Activated CD4-positive, alpha-beta memory T cell treated with anti-CD3 and anti-CD28 coated beads for 36 hours (primary cell): ENCODE results near the gene SMARCA5. TPM values are rescaled to one million over a fixed set of nuclear protein-coding genes. Genes with fewer than 3 reads are reported as not detected.

Experiments
- CTCF ChIA-PET: fragments of 350-600 bp; sonication (Branson Sonifier 250); formaldehyde crosslinking; loops from one replicate; lab custom pipeline; 2021; ENCODE audit warnings: antibody characterized with exemption, inconsistent platforms; lab: Charles Lee
- POLR2A ChIA-PET: fragments of 350-600 bp; sonication (Branson Sonifier 250); formaldehyde crosslinking; loops from one replicate; lab custom pipeline; 2021; ENCODE audit warnings: antibody characterized with exemption; lab: Charles Lee
- DNase-seq: peaks from one replicate; pipeline ENCODE4 v3.0.0-alpha.2; 2020
- H3K27ac Mint-ChIP-seq: one replicate; pipeline ENCODE4 v1.8.0; 2021; ENCODE audit warnings: mixed read lengths
- H3K27me3 Mint-ChIP-seq: one replicate; pipeline ENCODE4 v1.8.0; 2021; ENCODE audit warnings: mixed read lengths
- H3K36me3 Mint-ChIP-seq: one replicate; pipeline ENCODE4 v1.8.0; 2021; ENCODE audit warnings: mixed read lengths
- H3K4me1 Mint-ChIP-seq: one replicate; pipeline ENCODE4 v1.8.0; 2021; ENCODE audit warnings: low read depth, mixed read lengths
- H3K4me3 Mint-ChIP-seq: one replicate; pipeline ENCODE4 v1.8.0; 2021; ENCODE audit warnings: mild to moderate bottlenecking, mixed read lengths
- H3K9me3 Mint-ChIP-seq: one replicate; pipeline ENCODE4 v1.8.0; 2021; ENCODE audit warnings: mixed read lengths
- intact Hi-C: fragments of 100-400 bp; cut with micrococcal nuclease; formaldehyde crosslinking; loops from one replicate; pipeline ENCODE4 v1.15.1; 2023
- total RNA-seq, 2 experiments: library from RNA; stranded (reverse); gene quantifications; one replicate each; pipeline ENCODE4 v1.2.3, GENCODE V29; 2021

SMARCA5 gene, protein sequence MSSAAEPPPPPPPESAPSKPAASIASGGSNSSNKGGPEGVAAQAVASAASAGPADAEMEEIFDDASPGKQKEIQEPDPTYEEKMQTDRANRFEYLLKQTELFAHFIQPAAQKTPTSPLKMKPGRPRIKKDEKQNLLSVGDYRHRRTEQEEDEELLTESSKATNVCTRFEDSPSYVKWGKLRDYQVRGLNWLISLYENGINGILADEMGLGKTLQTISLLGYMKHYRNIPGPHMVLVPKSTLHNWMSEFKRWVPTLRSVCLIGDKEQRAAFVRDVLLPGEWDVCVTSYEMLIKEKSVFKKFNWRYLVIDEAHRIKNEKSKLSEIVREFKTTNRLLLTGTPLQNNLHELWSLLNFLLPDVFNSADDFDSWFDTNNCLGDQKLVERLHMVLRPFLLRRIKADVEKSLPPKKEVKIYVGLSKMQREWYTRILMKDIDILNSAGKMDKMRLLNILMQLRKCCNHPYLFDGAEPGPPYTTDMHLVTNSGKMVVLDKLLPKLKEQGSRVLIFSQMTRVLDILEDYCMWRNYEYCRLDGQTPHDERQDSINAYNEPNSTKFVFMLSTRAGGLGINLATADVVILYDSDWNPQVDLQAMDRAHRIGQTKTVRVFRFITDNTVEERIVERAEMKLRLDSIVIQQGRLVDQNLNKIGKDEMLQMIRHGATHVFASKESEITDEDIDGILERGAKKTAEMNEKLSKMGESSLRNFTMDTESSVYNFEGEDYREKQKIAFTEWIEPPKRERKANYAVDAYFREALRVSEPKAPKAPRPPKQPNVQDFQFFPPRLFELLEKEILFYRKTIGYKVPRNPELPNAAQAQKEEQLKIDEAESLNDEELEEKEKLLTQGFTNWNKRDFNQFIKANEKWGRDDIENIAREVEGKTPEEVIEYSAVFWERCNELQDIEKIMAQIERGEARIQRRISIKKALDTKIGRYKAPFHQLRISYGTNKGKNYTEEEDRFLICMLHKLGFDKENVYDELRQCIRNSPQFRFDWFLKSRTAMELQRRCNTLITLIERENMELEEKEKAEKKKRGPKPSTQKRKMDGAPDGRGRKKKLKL
- total RNA-seq = 10 to 100 TPM; 67.0 to 69.3 TPM

- H3K27me3 Mint-ChIP-seq = no peaks in the 10 kb centered on the region
- peaks cover 25% of the 10 kb centered on the region for H3K4me1 Mint-ChIP-seq
- CTCF ChIA-PET = interaction anchor here (0.5 kb wide), 1 partner anchor 236 kb away, joined by 3 read pairs; no protein-coding TSS in a partner anchor
- POLR2A ChIA-PET = interaction anchor here (0.6 to 1.2 kb wide), 7 partner anchors 11 to 329 kb away, joined by 3 to 4 read pairs (median 3); partner anchors contain the start of gene USP38
- no peaks in the 10 kb centered on the region for H3K9me3 Mint-ChIP-seq
- peak; percentile 97 for DNase-seq
- peaks cover 29% of the 10 kb centered on the region for H3K36me3 Mint-ChIP-seq
- peak within 1 kb of the TSS; percentile 97 for H3K27ac Mint-ChIP-seq
- intact Hi-C loops = loop anchor here (1.0 to 10.0 kb wide), 10 partner anchors 46 to 1667 kb away; partner anchors contain the start of genes ABCE1, ANAPC10, OTUD4 and USP38
- H3K4me3 Mint-ChIP-seq = peak within 1 kb of the TSS; percentile 97
These were observed at the start of gene SMARCA5 for GRCh38 chr4:143513314-143514168. Gene SMARCA5, plus strand, starts transcription at chr4:143513702. Its CDS starts 223 bp downstream, at chr4:143513925.

DNA sequence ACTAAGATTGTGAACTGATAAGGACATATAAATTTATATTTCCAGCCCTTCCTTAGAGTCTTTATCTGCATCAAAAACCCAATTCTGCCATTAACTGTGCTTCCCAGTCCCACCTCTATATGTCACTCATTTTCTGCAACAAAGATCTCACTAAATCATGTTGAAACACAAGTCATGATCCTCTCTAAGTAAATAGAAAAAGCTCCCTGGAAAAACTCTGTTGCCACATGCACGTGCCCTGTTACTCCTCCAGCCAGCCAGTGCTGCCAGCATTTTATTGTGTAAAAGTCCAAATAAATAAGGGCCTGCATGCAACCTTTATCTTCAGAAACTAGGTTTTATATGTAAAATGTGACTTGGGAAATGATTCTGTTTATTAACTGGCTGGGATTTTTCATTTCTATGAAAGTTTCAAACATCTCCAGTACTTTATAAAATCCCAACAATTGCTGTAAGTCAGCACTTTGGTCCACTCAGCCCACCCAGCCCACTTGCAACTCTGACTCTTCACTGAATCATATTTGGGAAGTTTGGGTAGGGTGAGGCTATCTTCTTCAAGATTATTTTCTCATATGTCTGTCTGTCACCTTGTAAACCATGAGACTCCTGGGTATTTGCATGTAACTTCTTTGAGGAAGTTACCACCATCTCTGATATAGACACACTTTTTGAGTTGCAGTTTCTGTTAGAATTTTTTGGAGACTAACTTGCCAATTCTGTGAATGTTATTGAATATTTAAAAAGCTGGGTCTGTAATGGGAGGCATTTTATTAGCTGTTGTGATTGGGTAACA lies 40.0 kb upstream of the SMARCA5 start:
- Mint-ChIP-seq H3K9me3 (no peaks in the 10 kb centered on the region), H3K4me1 (no peaks in the 10 kb centered on the region), H3K27ac (no peak overlapping the region), H3K4me3 (no peak overlapping the region), H3K27me3 (peaks cover 8% of the 10 kb centered on the region), H3K36me3 (no peaks in the 10 kb centered on the region)
- ChIA-PET POLR2A (no interaction called here), CTCF (no interaction called here)
- no peak for DNase-seq
- intact Hi-C loops = no loop called here

DNA sequence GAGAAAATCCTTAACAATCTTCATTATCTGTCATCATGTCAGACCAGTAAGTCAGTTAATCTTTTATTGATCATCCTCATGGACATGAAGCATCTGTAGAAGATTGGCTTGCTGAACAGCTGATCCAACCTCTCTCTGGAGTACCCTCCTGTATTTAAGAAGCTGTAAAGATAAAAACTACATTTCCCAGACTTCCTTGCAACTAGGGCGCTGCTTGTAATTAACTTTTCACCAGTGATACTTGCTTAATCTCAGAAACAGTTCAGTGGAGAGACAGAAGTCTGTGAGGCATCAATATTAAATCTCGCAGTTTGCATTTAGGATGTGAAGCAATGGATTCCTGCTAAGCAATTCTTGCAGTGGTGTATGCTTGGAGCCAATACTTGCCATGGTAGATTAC lies 36.0 kb upstream of the SMARCA5 start:
- no peaks in the 10 kb centered on the region for H3K4me1 Mint-ChIP-seq
- H3K27me3 Mint-ChIP-seq = peaks cover 1% of the 10 kb centered on the region
- no peak overlapping the region for H3K27ac Mint-ChIP-seq
- no peaks in the 10 kb centered on the region for H3K9me3 Mint-ChIP-seq
- H3K4me3 Mint-ChIP-seq = no peak overlapping the region
- H3K36me3 Mint-ChIP-seq = no peaks in the 10 kb centered on the region
- POLR2A ChIA-PET = no interaction called here
- intact Hi-C loops = no loop called here
- no peak for DNase-seq
- CTCF ChIA-PET = no interaction called here

GRCh38 chr4:143481361-143481760 lies 32.1 kb upstream of the SMARCA5 start:
- H3K27ac Mint-ChIP-seq = no peak overlapping the region
- CTCF ChIA-PET = no interaction called here
- DNase-seq = no peak
- intact Hi-C loops = no loop called here
- H3K4me3 Mint-ChIP-seq = no peak overlapping the region
- H3K36me3 Mint-ChIP-seq = no peaks in the 10 kb centered on the region
- H3K27me3 Mint-ChIP-seq = peaks cover 11% of the 10 kb centered on the region
- POLR2A ChIA-PET = no interaction called here
- H3K9me3 Mint-ChIP-seq = no peaks in the 10 kb centered on the region
- no peaks in the 10 kb centered on the region for H3K4me1 Mint-ChIP-seq

GRCh38 chr4:143482840-143483239 lies 30.7 kb upstream of the SMARCA5 start:
- ChIA-PET CTCF (no interaction called here), POLR2A (no interaction called here)
- Mint-ChIP-seq H3K4me3 (no peak overlapping the region), H3K36me3 (no peaks in the 10 kb centered on the region), H3K27ac (no peak overlapping the region), H3K27me3 (peaks cover 11% of the 10 kb centered on the region), H3K4me1 (no peaks in the 10 kb centered on the region), H3K9me3 (no peaks in the 10 kb centered on the region)
- intact Hi-C loops = no loop called here
- DNase-seq = no peak

DNA sequence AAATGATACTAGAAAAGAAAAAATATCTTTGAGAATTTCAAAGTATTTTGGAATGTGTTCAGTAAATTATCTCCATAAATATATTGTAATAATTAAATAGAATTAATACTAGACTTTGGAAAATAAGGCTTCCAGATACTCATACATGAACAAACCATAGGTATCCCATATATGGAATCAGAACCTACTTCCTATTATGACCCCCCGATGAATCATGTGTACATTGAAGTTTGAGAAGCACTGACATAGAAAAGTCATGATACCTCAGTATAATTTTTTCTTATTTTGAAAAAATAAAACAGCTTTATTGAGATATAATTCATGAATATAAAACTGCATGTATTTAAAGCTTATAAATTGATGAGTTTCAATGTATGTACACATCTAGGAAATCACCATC lies 27.2 kb upstream of the SMARCA5 start:
- Mint-ChIP-seq H3K36me3 (no peaks in the 10 kb centered on the region), H3K27ac (no peak overlapping the region), H3K4me1 (no peaks in the 10 kb centered on the region), H3K4me3 (no peak overlapping the region), H3K27me3 (peaks cover 13% of the 10 kb centered on the region), H3K9me3 (no peaks in the 10 kb centered on the region)
- intact Hi-C loops = no loop called here
- POLR2A ChIA-PET = no interaction called here
- CTCF ChIA-PET = no interaction called here
- DNase-seq = no peak

DNA sequence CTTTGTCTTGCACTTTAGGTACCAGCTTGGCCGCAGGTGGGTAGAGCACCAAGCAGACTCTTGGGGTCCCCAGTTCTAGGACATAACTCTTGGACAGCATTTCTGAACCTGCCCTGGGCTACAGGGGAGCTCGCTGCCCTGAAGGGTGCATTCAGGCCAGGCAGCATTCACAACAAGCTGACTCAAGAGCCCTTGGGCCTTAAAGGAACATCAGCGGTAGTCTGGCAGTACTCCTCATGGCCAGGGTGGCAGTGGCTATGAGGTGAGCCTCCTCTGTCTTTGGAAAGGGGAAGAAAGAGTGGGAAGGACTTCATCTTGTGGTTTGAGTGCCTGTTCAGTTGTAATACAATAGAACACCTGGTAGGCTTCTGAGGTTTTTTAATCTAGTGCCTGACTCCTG lies 24.8 kb upstream of the SMARCA5 start:
- Mint-ChIP-seq H3K27me3 (peaks cover 13% of the 10 kb centered on the region), H3K27ac (no peak overlapping the region), H3K4me3 (no peak overlapping the region), H3K36me3 (no peaks in the 10 kb centered on the region), H3K9me3 (no peaks in the 10 kb centered on the region), H3K4me1 (no peaks in the 10 kb centered on the region)
- intact Hi-C loops = no loop called here
- no peak for DNase-seq
- POLR2A ChIA-PET = no interaction called here
- CTCF ChIA-PET = no interaction called here

- intact Hi-C loops = no loop called here
- CTCF ChIA-PET = no interaction called here
- Mint-ChIP-seq H3K36me3 (no peaks in the 10 kb centered on the region), H3K4me3 (no peak overlapping the region), H3K27ac (no peak overlapping the region), H3K4me1 (no peaks in the 10 kb centered on the region), H3K9me3 (no peaks in the 10 kb centered on the region), H3K27me3 (peaks cover 13% of the 10 kb centered on the region)
- no peak for DNase-seq
- POLR2A ChIA-PET = no interaction called here
These were observed 24.4 kb upstream of the SMARCA5 start for GRCh38 chr4:143489106-143489505.

GRCh38 chr4:143498021-143498420 lies 15.5 kb upstream of the SMARCA5 start:
- no peak overlapping the region for H3K4me3 Mint-ChIP-seq
- H3K4me1 Mint-ChIP-seq = no peaks in the 10 kb centered on the region
- H3K27me3 Mint-ChIP-seq = no peaks in the 10 kb centered on the region
- CTCF ChIA-PET = no interaction called here
- intact Hi-C loops = no loop called here
- H3K36me3 Mint-ChIP-seq = no peaks in the 10 kb centered on the region
- DNase-seq = no peak
- POLR2A ChIA-PET = no interaction called here
- H3K27ac Mint-ChIP-seq = no peak overlapping the region
- H3K9me3 Mint-ChIP-seq = no peaks in the 10 kb centered on the region

DNA sequence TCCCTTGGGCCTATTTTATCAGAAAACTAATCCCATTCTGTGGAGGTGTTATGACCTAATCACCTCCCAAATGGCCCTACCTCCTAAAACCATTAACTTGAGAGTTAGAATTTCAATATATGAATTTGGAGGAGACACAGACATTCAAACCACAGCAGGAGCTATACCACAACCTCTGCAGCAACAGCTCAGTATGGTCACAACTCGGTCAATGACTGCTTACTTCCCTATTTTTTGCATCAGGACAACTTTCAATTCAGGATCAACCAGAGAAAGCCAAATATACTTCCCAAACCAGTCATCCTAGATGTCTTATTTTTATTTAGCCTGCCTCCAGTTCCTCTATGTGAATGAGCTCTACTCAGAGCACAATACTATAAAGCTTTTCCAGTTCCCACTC lies 11.3 kb upstream of the SMARCA5 start:
- no peak overlapping the region for H3K4me3 Mint-ChIP-seq
- no peak overlapping the region for H3K27ac Mint-ChIP-seq
- H3K36me3 Mint-ChIP-seq = no peaks in the 10 kb centered on the region
- ChIA-PET POLR2A (no interaction called here), CTCF (no interaction called here)
- DNase-seq = no peak
- no peaks in the 10 kb centered on the region for H3K4me1 Mint-ChIP-seq
- no peaks in the 10 kb centered on the region for H3K9me3 Mint-ChIP-seq
- no peaks in the 10 kb centered on the region for H3K27me3 Mint-ChIP-seq
- intact Hi-C loops = no loop called here

DNA sequence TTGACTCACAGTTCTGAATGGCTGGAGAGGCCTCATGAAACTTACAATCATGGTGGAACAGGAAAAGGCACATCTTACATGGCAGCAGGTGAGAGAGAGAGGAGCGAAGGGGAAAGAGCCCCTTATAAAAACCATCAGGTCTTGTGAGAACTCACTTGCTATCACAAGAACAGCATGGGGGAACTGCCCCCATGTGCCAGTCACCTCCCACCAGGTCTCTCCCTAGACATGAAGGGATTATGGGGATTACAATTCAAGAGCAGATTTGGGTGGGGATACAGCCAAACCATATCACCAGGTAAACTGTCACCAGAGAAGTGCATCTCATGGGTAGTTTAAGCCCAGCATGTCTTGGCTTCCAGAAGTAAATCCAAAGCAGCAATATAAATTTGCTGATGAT lies 7.5 kb upstream of the SMARCA5 start:
- Mint-ChIP-seq H3K4me3 (no peak overlapping the region), H3K36me3 (no peaks in the 10 kb centered on the region), H3K27ac (no peak overlapping the region), H3K27me3 (no peaks in the 10 kb centered on the region), H3K4me1 (no peaks in the 10 kb centered on the region), H3K9me3 (no peaks in the 10 kb centered on the region)
- CTCF ChIA-PET = no interaction called here
- POLR2A ChIA-PET = no interaction called here
- intact Hi-C loops = no loop called here
- DNase-seq = no peak
